IPS-18c (cell line): ENCODE results near the gene RNF150.

Experiments
- H3K4me3 ChIP-seq: 2 replicates; pipeline ENCODE4 v1.7.0; 2013; ENCODE audit warnings: low read depth, mild to moderate bottlenecking, low read length, moderate library complexity; ENCODE audit not compliant: insufficient read depth
- H3K9me3 ChIP-seq: one replicate; pipeline ENCODE4 v1.6.1; 2013; ENCODE audit warnings: mild to moderate bottlenecking, low read length, moderate library complexity; ENCODE audit not compliant: control insufficient read depth, insufficient read depth

Gene RNF150

GRCh38 chr4:141019768-141020167, 113.5 kb downstream of the RNF150 start:
- Histone ChIP-seq H3K4me3 (no peak overlapping the region), H3K9me3 (no peaks in the 10 kb centered on the region)

- Histone ChIP-seq H3K4me3 (no peak overlapping the region), H3K9me3 (no peaks in the 10 kb centered on the region)
Measured at GRCh38 chr4:141016117-141016798, 117.0 kb downstream of the RNF150 start.

GRCh38 chr4:141013899-141014298, 119.4 kb downstream of the RNF150 start:
- Histone ChIP-seq H3K9me3 (no peaks in the 10 kb centered on the region), H3K4me3 (no peak overlapping the region)

GRCh38 chr4:141011901-141012315, 121.4 kb downstream of the RNF150 start:
- no peak overlapping the region for H3K4me3 ChIP-seq
- no peaks in the 10 kb centered on the region for H3K9me3 ChIP-seq

- Histone ChIP-seq H3K4me3 (no peak overlapping the region), H3K9me3 (no peaks in the 10 kb centered on the region)
Measured at GRCh38 chr4:141009931-141010330, 123.3 kb downstream of the RNF150 start.

GRCh38 chr4:141009129-141009528, 124.1 kb downstream of the RNF150 start:
- no peaks in the 10 kb centered on the region for H3K9me3 ChIP-seq
- no peak overlapping the region for H3K4me3 ChIP-seq

GRCh38 chr4:141006242-141006802, 126.9 kb downstream of the RNF150 start:
- H3K9me3 ChIP-seq = no peaks in the 10 kb centered on the region
- no peak overlapping the region for H3K4me3 ChIP-seq

GRCh38 chr4:141004823-141005222, 128.4 kb downstream of the RNF150 start:
- H3K9me3 ChIP-seq = no peaks in the 10 kb centered on the region

GRCh38 chr4:141003193-141003592, 130.1 kb downstream of the RNF150 start:
- Histone ChIP-seq H3K9me3 (peaks cover 2% of the 10 kb centered on the region), H3K4me3 (no peak overlapping the region)

More at GRCh38 chr4:141004823-141005222, 128.4 kb downstream of the RNF150 start:
- no peak overlapping the region for H3K4me3 ChIP-seq

GRCh38 chr4:141002323-141002805, 130.9 kb downstream of the RNF150 start:
- no peak overlapping the region for H3K4me3 ChIP-seq
- peaks cover 2% of the 10 kb centered on the region for H3K9me3 ChIP-seq

- Histone ChIP-seq H3K4me3 (no peak overlapping the region), H3K9me3 (peaks cover 2% of the 10 kb centered on the region)
Measured at GRCh38 chr4:140996766-140997165, 136.5 kb downstream of the RNF150 start.

GRCh38 chr4:140995058-140995457, 138.2 kb downstream of the RNF150 start:
- Histone ChIP-seq H3K9me3 (peaks cover 2% of the 10 kb centered on the region), H3K4me3 (no peak overlapping the region)

GRCh38 chr4:140994015-140994414, 139.3 kb downstream of the RNF150 start:
- Histone ChIP-seq H3K4me3 (no peak overlapping the region), H3K9me3 (peaks cover 2% of the 10 kb centered on the region)

GRCh38 chr4:140993370-140993769, 139.9 kb downstream of the RNF150 start:
- peaks cover under 1% of the 10 kb centered on the region for H3K9me3 ChIP-seq
- no peak overlapping the region for H3K4me3 ChIP-seq

- H3K4me3 ChIP-seq = no peak overlapping the region
- H3K9me3 ChIP-seq = no peaks in the 10 kb centered on the region
Measured at GRCh38 chr4:140989944-140990343, 143.3 kb downstream of the RNF150 start.

- Histone ChIP-seq H3K4me3 (no peak overlapping the region), H3K9me3 (no peaks in the 10 kb centered on the region)
Measured at GRCh38 chr4:140986045-140986444, 147.2 kb downstream of the RNF150 start.

GRCh38 chr4:140982613-140983340, 150.5 kb downstream of the RNF150 start:
- no peaks in the 10 kb centered on the region for H3K9me3 ChIP-seq
- no peak overlapping the region for H3K4me3 ChIP-seq
